ENCODE results near the gene ARL2BP. TPM values are rescaled to one million over a fixed set of nuclear protein-coding genes. Genes with fewer than 3 reads are reported as not detected.
A peak's percentile ranks its signal among the peaks of the same experiment; 100 is the strongest.

Gene ARL2BP
- total and polyA plus RNA-seq, 2 of the 13 experiments (the other 11 are each of a cell fraction or from before 2014, with no cell fraction given) = 64.3 to 67.6 TPM

DNA sequence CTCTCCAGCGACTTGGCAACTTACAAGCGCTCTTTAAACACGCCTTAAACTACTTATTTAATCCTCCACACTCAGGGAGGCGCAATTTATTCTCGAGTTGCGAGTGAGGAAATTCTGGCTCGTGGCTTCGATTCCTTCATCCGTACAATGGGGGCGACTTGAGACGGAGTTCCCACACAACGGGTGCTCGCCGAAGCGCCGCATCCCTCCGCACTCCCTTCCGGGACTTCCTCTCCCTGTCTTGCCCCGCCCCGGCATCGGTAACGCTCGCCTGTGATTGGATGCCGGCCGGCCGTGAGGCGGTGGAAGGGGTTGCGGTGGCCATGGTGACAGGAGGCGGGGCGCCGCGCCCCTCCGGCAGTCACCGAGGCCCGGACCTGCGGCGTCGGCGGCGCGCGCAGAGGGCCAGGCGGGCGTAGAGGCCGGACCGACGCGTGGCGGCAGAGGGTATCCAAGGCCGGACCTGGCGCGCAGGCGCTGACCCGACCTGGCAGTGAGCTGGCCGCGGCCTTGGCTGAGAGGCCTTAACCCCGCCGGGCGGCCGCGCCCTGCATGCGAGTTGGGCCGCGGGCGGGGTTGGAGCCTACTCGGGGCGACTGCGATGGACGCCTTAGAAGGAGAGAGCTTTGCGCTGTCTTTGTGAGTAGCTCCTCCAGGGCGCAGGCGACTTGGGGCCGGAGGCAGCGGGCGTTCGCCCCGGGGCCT lies at the start of gene ARL2BP (continued):
- TF ChIP-seq KLF9 (CRISPR knock-in tag; IDR thresholded peaks at IDR 0.05; ENCODE audit: low read depth) (no peak), ISL2 (CRISPR knock-in tag; IDR thresholded peaks at IDR 0.05) (peak; percentile 64; the same call in 1 of the 2 replicates), ZBTB38 (CRISPR knock-in tag; IDR thresholded peaks at IDR 0.05) (peak; percentile 94), TEAD3 (CRISPR knock-in tag; optimal IDR thresholded peaks at IDR 0.05; ENCODE audit: borderline replicate concordance) (peak; percentile 48), SALL1 (CRISPR knock-in tag; IDR thresholded peaks at IDR 0.05) (peak; percentile 89), ARID2 (CRISPR knock-in tag; IDR thresholded peaks at IDR 0.05; ENCODE audit: borderline replicate concordance) (0 out of 2 replicates have a peak, but pooled peaks have one; percentile 71), ZNF780A (CRISPR knock-in tag; IDR thresholded peaks at IDR 0.05) (no peak), ETV5 (CRISPR knock-in tag; IDR thresholded peaks at IDR 0.05; ENCODE audit: borderline replicate concordance) (peak; percentile 62), LCORL (IDR thresholded peaks at IDR 0.05) (no peak), LCORL (CRISPR knock-in tag; IDR thresholded peaks at IDR 0.05) (peak; percentile 87), HNF4G (IDR thresholded peaks at IDR 0.05; ENCODE audit: borderline replicate concordance, low read depth, low read length) (no peak), HNF4G (CRISPR knock-in tag; IDR thresholded peaks at IDR 0.05; ENCODE audit: borderline replicate concordance, low read depth) (peak; percentile 84), ZFAT (CRISPR knock-in tag; conservative IDR thresholded peaks at IDR 0.05) (no peak), ZNF138 (CRISPR knock-in tag; IDR thresholded peaks at IDR 0.05; ENCODE audit: low read depth) (peak; percentile 92; the same call in 1 of the 2 replicates), MIER2 (CRISPR knock-in tag; IDR thresholded peaks at IDR 0.05) (no peak; the same call in 1 of the 2 replicates), ZNF225 (CRISPR knock-in tag; IDR thresholded peaks at IDR 0.05) (peak; percentile 84; the same call in 1 of the 2 replicates), ZFY (CRISPR knock-in tag; IDR thresholded peaks at IDR 0.05) (peak; percentile 100), EEA1 (CRISPR knock-in tag; IDR thresholded peaks at IDR 0.05; ENCODE audit: borderline replicate concordance) (peak; percentile 81; the same call in 1 of the 2 replicates), ZNF124 (CRISPR knock-in tag; IDR thresholded peaks at IDR 0.05) (peak; percentile 40; the same call in 1 of the 2 replicates), ZNF577 (CRISPR knock-in tag; IDR thresholded peaks at IDR 0.05; ENCODE audit: borderline replicate concordance, low read depth) (0 out of 2 replicates have a peak, but pooled peaks have one; percentile 92), ZC3H13 (CRISPR knock-in tag; IDR thresholded peaks at IDR 0.05) (peak; percentile 88), SOX6 (IDR thresholded peaks at IDR 0.05) (no peak), SOX6 (CRISPR knock-in tag; IDR thresholded peaks at IDR 0.05) (no peak; the same call in 1 of the 2 replicates), RBM22 (optimal IDR thresholded peaks at IDR 0.05; ENCODE audit: low read length) (peak; percentile 72), ZNF180 (CRISPR knock-in tag; IDR thresholded peaks at IDR 0.05; ENCODE audit: borderline replicate concordance, low read depth) (no peak), ZNF83 (CRISPR knock-in tag; IDR thresholded peaks at IDR 0.05; ENCODE audit: borderline replicate concordance) (peak; percentile 92), CBX5 (CRISPR knock-in tag; IDR thresholded peaks at IDR 0.05; ENCODE audit: borderline replicate concordance) (no peak), CEBPG (CRISPR knock-in tag; IDR thresholded peaks at IDR 0.05) (peak; percentile 7; the same call in 1 of the 2 replicates), PHF8 (CRISPR knock-in tag; IDR thresholded peaks at IDR 0.05) (peak; percentile 99)
- TF ChIP-seq, protein P1, sequence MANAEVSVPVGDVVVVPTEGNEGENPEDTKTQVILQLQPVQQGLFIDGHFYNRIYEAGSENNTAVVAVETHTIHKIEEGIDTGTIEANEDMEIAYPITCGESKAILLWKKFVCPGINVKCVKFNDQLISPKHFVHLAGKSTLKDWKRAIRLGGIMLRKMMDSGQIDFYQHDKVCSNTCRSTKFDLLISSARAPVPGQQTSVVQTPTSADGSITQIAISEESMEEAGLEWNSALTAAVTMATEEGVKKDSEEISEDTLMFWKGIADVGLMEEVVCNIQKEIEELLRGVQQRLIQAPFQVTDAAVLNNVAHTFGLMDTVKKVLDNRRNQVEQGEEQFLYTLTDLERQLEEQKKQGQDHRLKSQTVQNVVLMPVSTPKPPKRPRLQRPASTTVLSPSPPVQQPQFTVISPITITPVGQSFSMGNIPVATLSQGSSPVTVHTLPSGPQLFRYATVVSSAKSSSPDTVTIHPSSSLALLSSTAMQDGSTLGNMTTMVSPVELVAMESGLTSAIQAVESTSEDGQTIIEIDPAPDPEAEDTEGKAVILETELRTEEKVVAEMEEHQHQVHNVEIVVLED (CRISPR knock-in tag; IDR thresholded peaks at IDR 0.05; ENCODE audit: borderline replicate concordance) = peak; percentile 85
- TF ChIP-seq, protein P2, sequence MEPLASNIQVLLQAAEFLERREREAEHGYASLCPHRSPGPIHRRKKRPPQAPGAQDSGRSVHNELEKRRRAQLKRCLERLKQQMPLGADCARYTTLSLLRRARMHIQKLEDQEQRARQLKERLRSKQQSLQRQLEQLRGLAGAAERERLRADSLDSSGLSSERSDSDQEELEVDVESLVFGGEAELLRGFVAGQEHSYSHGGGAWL (CRISPR knock-in tag; IDR thresholded peaks at IDR 0.05) = peak; percentile 92
- TF ChIP-seq, protein P3, sequence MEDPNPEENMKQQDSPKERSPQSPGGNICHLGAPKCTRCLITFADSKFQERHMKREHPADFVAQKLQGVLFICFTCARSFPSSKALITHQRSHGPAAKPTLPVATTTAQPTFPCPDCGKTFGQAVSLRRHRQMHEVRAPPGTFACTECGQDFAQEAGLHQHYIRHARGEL (CRISPR knock-in tag; IDR thresholded peaks at IDR 0.05) = no peak
